Keratinocyte (primary cell): ENCODE measurements around the gene PLD4. TPM values are rescaled to one million over a fixed set of nuclear protein-coding genes. Genes with fewer than 3 reads are reported as not detected.

Experiments
- DNase-seq: peaks from one replicate; pipeline ENCODE4 v3.0.0-alpha.2; 2011; ENCODE audit warnings: low read depth, missing footprints, low spot score
- FAIRE-seq: peaks from 2 replicates; lab custom pipeline; 2011; peaks lifted over from hg19 to GRCh38; lab: Jason Lieb, UNC
- H2AFZ ChIP-seq: 2 replicates; pipeline ENCODE4 v1.6.0; 2012; ENCODE audit warnings: low read length, control low read depth, inconsistent platforms; ENCODE audit not compliant: control insufficient read depth
- H3K27ac ChIP-seq: 2 replicates; pipeline ENCODE4 v1.5.1; 2011; ENCODE audit warnings: low read length; ENCODE audit not compliant: control insufficient read depth, insufficient read depth
- H3K27me3 ChIP-seq: 3 replicates; pipeline ENCODE4 v1.6.0; 2011; ENCODE audit warnings: low read length; ENCODE audit not compliant: control insufficient read depth, insufficient read depth; ENCODE audit errors: extremely low read depth
- H3K36me3 ChIP-seq, 2 experiments: 2 replicates in 1 of 2; 3 replicates in 1 of 2; pipeline ENCODE4 v1.5.1; 2011; ENCODE audit warnings: low read length in 2 of 2, mild to moderate bottlenecking in 1 of 2; ENCODE audit not compliant: control insufficient read depth in 2 of 2, insufficient read depth in 2 of 2; ENCODE audit errors: extremely low read depth in 1 of 2
- H3K4me1 ChIP-seq: 3 replicates; pipeline ENCODE4 v1.5.1; 2011; ENCODE audit warnings: low read length; ENCODE audit not compliant: control insufficient read depth, insufficient read depth; ENCODE audit errors: extremely low read depth
- H3K4me2 ChIP-seq: 3 replicates; pipeline ENCODE4 v1.6.0; 2011; ENCODE audit warnings: low read depth, low read length; ENCODE audit not compliant: control insufficient read depth, insufficient read depth; ENCODE audit errors: extremely low read depth
- H3K4me3 ChIP-seq, 3 experiments: fragments of 200-600 bp in 1 of 3; sonication (generic) in 1 of 3; 2 replicates in 2 of 3; 3 replicates in 1 of 3; pipeline ENCODE4 v1.5.1; 2011 to 2016; ENCODE audit warnings: low read length in 3 of 3, mild to moderate bottlenecking in 3 of 3, control low read depth in 2 of 3, inconsistent platforms in 1 of 3, low read depth in 1 of 3, mixed read lengths in 1 of 3, mixed run types in 1 of 3, moderate library complexity in 1 of 3; ENCODE audit not compliant: control insufficient read depth in 2 of 3, insufficient read depth in 2 of 3; ENCODE audit errors: extremely low read depth in 1 of 3
- H3K79me2 ChIP-seq: 2 replicates; pipeline ENCODE4 v1.6.0; 2012; ENCODE audit warnings: low read length; ENCODE audit not compliant: control insufficient read depth, insufficient read depth
- H3K9ac ChIP-seq: 3 replicates; pipeline ENCODE4 v1.6.0; 2011; ENCODE audit warnings: low read length; ENCODE audit not compliant: control insufficient read depth, insufficient read depth; ENCODE audit errors: extremely low read depth
- H3K9me1 ChIP-seq: 3 replicates; pipeline ENCODE4 v1.6.0; 2011; ENCODE audit warnings: low read length; ENCODE audit not compliant: control insufficient read depth, insufficient read depth; ENCODE audit errors: extremely low read depth
- H3K9me3 ChIP-seq: 2 replicates; pipeline ENCODE4 v1.5.1; 2012; ENCODE audit warnings: low read depth, low read length; ENCODE audit not compliant: control insufficient read depth
- H4K20me1 ChIP-seq: 3 replicates; pipeline ENCODE4 v1.6.0; 2011; ENCODE audit warnings: low read length; ENCODE audit not compliant: control insufficient read depth, insufficient read depth; ENCODE audit errors: extremely low read depth
- EZH2 ChIP-seq: IDR thresholded peaks from one replicate; pipeline ENCODE4 v1.6.1; 2012; ENCODE audit warnings: inconsistent platforms, mild to moderate bottlenecking, low read length, moderate library complexity
- dilution Hi-C: fragments of 300-500 bp; cut with MboI; formaldehyde crosslinking; loops from one replicate; pipeline ENCODE4 v1.7.0; 2020; ENCODE audit warnings: low sequenced_read_pairs; ENCODE audit not compliant: extremely low pct_ligation_motif_present
- polyA plus RNA-seq, 5 experiments: library from polyadenylated mRNA; depleted of rRNA in 3 of 5; stranded (reverse) in 3 of 5; stranded (forward) in 1 of 5; unstranded in 1 of 5; fragments of >200 nt; gene quantifications; 1 replicate in 1 of 5; 2 replicates in 3 of 5; 3 replicates in 1 of 5; pipeline versions ENCODE4 v1.2.1 to v1.2.3, GENCODE V29; 2011 to 2012; ENCODE audit warnings: missing spikeins in 2 of 5, low read depth in 1 of 5, low replicate concordance in 1 of 5
- TF ChIP-seq, protein P1 (sequence below), 3 experiments: IDR thresholded peaks in 1 of 3; conservative IDR thresholded peaks in 1 of 3; optimal IDR thresholded peaks in 1 of 3; 2 replicates in 2 of 3; 3 replicates in 1 of 3; pipeline versions ENCODE3 to v1.5.1; 2011; ENCODE audit warnings: low read length in 3 of 3, mild to moderate bottlenecking in 3 of 3, moderate library complexity in 2 of 3, control low read depth in 1 of 3, inconsistent platforms in 1 of 3; ENCODE audit not compliant: insufficient read depth in 2 of 3; ENCODE audit errors: extremely low read depth in 1 of 3

The PLD4 gene
- polyA plus RNA-seq, 1 donor (not counting 4 experiments of a cell fraction or from before 2014, with no cell fraction given): not detected

DNA sequence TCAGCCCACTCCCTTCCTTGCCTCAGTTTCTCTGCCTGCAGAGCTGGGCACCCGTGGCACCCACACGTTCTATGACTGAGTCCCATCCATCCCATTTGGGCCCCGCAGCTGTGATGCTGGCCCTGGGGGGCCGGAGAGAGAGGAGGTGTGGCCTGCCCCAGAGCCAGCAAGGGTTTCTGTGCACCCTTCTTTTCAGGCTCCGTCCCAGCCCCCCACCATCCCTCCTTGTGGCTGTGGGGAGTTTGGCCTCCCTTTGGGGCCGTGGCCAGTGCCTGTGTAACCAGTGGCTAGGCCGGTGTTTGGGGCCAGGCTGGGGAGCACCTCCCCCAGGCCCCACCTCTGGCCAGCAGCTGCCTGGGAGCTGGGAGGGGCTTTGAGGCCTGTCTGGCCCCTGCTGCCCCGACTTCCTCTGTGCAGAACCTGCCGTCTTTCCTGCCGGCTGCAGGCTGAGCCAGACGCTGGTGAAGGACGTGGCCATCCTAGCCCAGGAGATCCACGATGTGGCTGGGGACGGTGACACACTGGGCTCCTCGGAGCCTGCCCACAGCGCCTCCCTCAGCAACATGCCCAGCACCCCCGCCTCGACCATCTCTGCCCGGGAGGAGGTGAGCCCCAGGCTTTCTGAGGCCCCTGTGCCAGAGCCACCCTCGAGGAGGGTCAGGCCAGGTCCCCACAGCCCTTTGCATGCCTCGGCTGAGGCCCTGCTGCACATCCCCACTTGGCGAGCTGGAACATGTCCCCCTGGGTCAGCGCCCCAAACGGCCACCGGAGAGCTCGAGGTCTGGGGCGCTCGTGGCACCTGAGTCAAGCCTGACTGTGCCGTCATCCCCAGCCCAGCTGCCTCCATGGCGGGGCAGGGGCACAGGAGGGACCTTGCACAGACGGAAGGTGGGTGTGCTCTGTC lies 31.9 kb upstream of the PLD4 start:
- H3K4me2 ChIP-seq: no peak overlapping the region
- H3K4me3 ChIP-seq: no peak overlapping the region
- no peaks in the 10 kb centered on the region for H3K27me3 ChIP-seq
- H3K27ac ChIP-seq: no peak overlapping the region
- peaks cover 3% of the 10 kb centered on the region for H3K4me1 ChIP-seq
- peaks cover 22 to 25% of the 10 kb centered on the region in 2 experiments for H3K36me3 ChIP-seq
- dilution Hi-C loops: no loop called here
- H3K79me2 ChIP-seq: no peaks in the 10 kb centered on the region
- TF ChIP-seq, protein P1, sequence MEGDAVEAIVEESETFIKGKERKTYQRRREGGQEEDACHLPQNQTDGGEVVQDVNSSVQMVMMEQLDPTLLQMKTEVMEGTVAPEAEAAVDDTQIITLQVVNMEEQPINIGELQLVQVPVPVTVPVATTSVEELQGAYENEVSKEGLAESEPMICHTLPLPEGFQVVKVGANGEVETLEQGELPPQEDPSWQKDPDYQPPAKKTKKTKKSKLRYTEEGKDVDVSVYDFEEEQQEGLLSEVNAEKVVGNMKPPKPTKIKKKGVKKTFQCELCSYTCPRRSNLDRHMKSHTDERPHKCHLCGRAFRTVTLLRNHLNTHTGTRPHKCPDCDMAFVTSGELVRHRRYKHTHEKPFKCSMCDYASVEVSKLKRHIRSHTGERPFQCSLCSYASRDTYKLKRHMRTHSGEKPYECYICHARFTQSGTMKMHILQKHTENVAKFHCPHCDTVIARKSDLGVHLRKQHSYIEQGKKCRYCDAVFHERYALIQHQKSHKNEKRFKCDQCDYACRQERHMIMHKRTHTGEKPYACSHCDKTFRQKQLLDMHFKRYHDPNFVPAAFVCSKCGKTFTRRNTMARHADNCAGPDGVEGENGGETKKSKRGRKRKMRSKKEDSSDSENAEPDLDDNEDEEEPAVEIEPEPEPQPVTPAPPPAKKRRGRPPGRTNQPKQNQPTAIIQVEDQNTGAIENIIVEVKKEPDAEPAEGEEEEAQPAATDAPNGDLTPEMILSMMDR (optimal IDR thresholded peaks at IDR 0.05 in 1 of 3, IDR thresholded peaks at IDR 0.05 in 1 of 3, conservative IDR thresholded peaks at IDR 0.05 in 1 of 3; ENCODE audit: extremely low read depth in 1 of 3, insufficient read depth in 2 of 3, low read length in 3 of 3): no peak
- no peak for TF ChIP-seq EZH2
- H3K9me1 ChIP-seq: no peaks in the 10 kb centered on the region
- H3K9ac ChIP-seq: no peak overlapping the region
- FAIRE-seq: no peak
- H2AFZ ChIP-seq: no peak overlapping the region
- H4K20me1 ChIP-seq: peaks cover 3% of the 10 kb centered on the region
- DNase-seq: no peak
- H3K9me3 ChIP-seq: no peaks in the 10 kb centered on the region

- H3K4me1 ChIP-seq: peaks cover 3% of the 10 kb centered on the region
- no peaks in the 10 kb centered on the region for H3K27me3 ChIP-seq
- TF ChIP-seq, protein P1 (optimal IDR thresholded peaks at IDR 0.05 in 1 of 3, IDR thresholded peaks at IDR 0.05 in 1 of 3, conservative IDR thresholded peaks at IDR 0.05 in 1 of 3; ENCODE audit: extremely low read depth in 1 of 3, insufficient read depth in 2 of 3, low read length in 3 of 3): no peak
- TF ChIP-seq EZH2: no peak
- H3K9me1 ChIP-seq: no peaks in the 10 kb centered on the region
- dilution Hi-C loops: no loop called here
- H3K9ac ChIP-seq: no peak overlapping the region
- FAIRE-seq (no peak), DNase-seq (no peak)
- no peaks in the 10 kb centered on the region for H3K9me3 ChIP-seq
- peaks cover 21 to 22% of the 10 kb centered on the region in 2 experiments for H3K36me3 ChIP-seq
- H3K79me2 ChIP-seq: no peaks in the 10 kb centered on the region
- H3K4me2 ChIP-seq: no peak overlapping the region
- no peak overlapping the region for H3K27ac ChIP-seq
- H3K4me3 ChIP-seq: no peak overlapping the region
- H2AFZ ChIP-seq: no peak overlapping the region
- peaks cover 3% of the 10 kb centered on the region for H4K20me1 ChIP-seq
Measured at GRCh38 chr14:104893435-104894207, 31.1 kb upstream of the PLD4 start.
